Chondrocyte (in vitro differentiated cells): ENCODE data around the gene PTPRQ. TPM values are rescaled to one million over a fixed set of nuclear protein-coding genes. Genes with fewer than 3 reads are reported as not detected.
A peak's percentile ranks its signal among the peaks of the same experiment; 100 is the strongest.

Experiments
- DNase-seq: peaks from one replicate; pipeline ENCODE4 v3.0.0; 2021; ENCODE audit warnings: mixed read lengths, low spot score
- H3K27ac Mint-ChIP-seq: one replicate; pipeline ENCODE4 v1.8.0; 2021; ENCODE audit warnings: mild to moderate bottlenecking, moderate library complexity, mixed read lengths; ENCODE audit not compliant: unreplicated experiment
- H3K27me3 Mint-ChIP-seq: 2 replicates; pipeline ENCODE4 v1.8.0; 2021; ENCODE audit warnings: low read depth, mixed read lengths
- H3K36me3 Mint-ChIP-seq: 2 replicates; pipeline ENCODE4 v1.8.0; 2021; ENCODE audit warnings: low read depth, mixed read lengths
- H3K4me1 Mint-ChIP-seq: 2 replicates; pipeline ENCODE4 v1.8.0; 2021; ENCODE audit warnings: low read depth, mild to moderate bottlenecking, mixed read lengths
- H3K4me3 Mint-ChIP-seq: one replicate; pipeline ENCODE4 v1.8.0; 2021; ENCODE audit warnings: mild to moderate bottlenecking, moderate library complexity, mixed read lengths; ENCODE audit not compliant: unreplicated experiment
- H3K9me3 Mint-ChIP-seq: 2 replicates; pipeline ENCODE4 v1.8.0; 2021; ENCODE audit warnings: low read depth, mixed read lengths
- CTCF ChIP-seq: fragments of 200-600 bp; sonication (generic); IDR thresholded peaks from 2 replicates; pipeline ENCODE4 v1.5.0; 2021; ENCODE audit warnings: antibody characterized with exemption, mild to moderate bottlenecking, moderate library complexity
- total RNA-seq: library from RNA; stranded (reverse); gene quantifications from 3 replicates; pipeline ENCODE4 v1.2.1, GENCODE V29; 2021

PTPRQ gene
- total RNA-seq, 1 donor from 2014 or later: 0.10 TPM

GRCh38 chr12:80707830-80708258 is 263.8 kb downstream of the PTPRQ start:
- no peak for TF ChIP-seq CTCF
- Mint-ChIP-seq H3K9me3 (no peaks in the 10 kb centered on the region), H3K4me3 (peak overlapping the region; percentile 70), H3K36me3 (peaks cover 4% of the 10 kb centered on the region), H3K27me3 (peaks cover 33% of the 10 kb centered on the region), H3K27ac (no peak overlapping the region), H3K4me1 (peaks cover 17% of the 10 kb centered on the region)
- DNase-seq: peak; percentile 81

- Mint-ChIP-seq H3K27ac (no peak overlapping the region), H3K36me3 (peaks cover 4% of the 10 kb centered on the region), H3K4me3 (peak overlapping the region; percentile 70), H3K4me1 (peaks cover 11% of the 10 kb centered on the region), H3K27me3 (peaks cover 36% of the 10 kb centered on the region), H3K9me3 (no peaks in the 10 kb centered on the region)
- TF ChIP-seq CTCF: no peak
- no peak for DNase-seq
Measured at GRCh38 chr12:80708259-80708974, 264.4 kb downstream of the PTPRQ start.

GRCh38 chr12:80708975-80709328 is 264.9 kb downstream of the PTPRQ start:
- H3K4me1 Mint-ChIP-seq: peaks cover 14% of the 10 kb centered on the region
- peaks cover 40% of the 10 kb centered on the region for H3K27me3 Mint-ChIP-seq
- H3K27ac Mint-ChIP-seq: no peak overlapping the region
- TF ChIP-seq CTCF: no peak
- no peak for DNase-seq
- H3K4me3 Mint-ChIP-seq: peak overlapping the region; percentile 70
- H3K9me3 Mint-ChIP-seq: no peaks in the 10 kb centered on the region
- H3K36me3 Mint-ChIP-seq: peaks cover 4% of the 10 kb centered on the region

GRCh38 chr12:80709811-80710726 is 266.0 kb downstream of the PTPRQ start:
- Mint-ChIP-seq H3K27me3 (peaks cover 48% of the 10 kb centered on the region), H3K4me1 (peaks cover 19% of the 10 kb centered on the region), H3K36me3 (peaks cover 4% of the 10 kb centered on the region), H3K27ac (no peak overlapping the region), H3K9me3 (no peaks in the 10 kb centered on the region), H3K4me3 (no peak overlapping the region)
- peak; percentile 61 for TF ChIP-seq CTCF
- DNase-seq: no peak

GRCh38 chr12:80710727-80711449 is 266.9 kb downstream of the PTPRQ start:
- Mint-ChIP-seq H3K9me3 (no peaks in the 10 kb centered on the region), H3K4me3 (no peak overlapping the region), H3K4me1 (peaks cover 19% of the 10 kb centered on the region), H3K27ac (no peak overlapping the region), H3K36me3 (peaks cover 4% of the 10 kb centered on the region), H3K27me3 (peaks cover 50% of the 10 kb centered on the region)
- no peak for TF ChIP-seq CTCF
- no peak for DNase-seq
